SK-N-MC (cell line): Measurements from ENCODE around the gene PARP1.

ENCODE experiments used
- EZH2 ChIP-seq: fragments of 200-600 bp; sonication (generic); IDR thresholded peaks from one replicate; pipeline ENCODE4 v1.6.1; 2017; ENCODE audit warnings: antibody characterized with exemption
- POLR2AphosphoS5 ChIP-seq: IDR thresholded peaks from 2 replicates; pipeline ENCODE4 v1.6.1; 2012; ENCODE audit warnings: mild to moderate bottlenecking, low read depth, low read length, borderline replicate concordance

GRCh38 chr1:226428348-226428747 is 20.5 kb upstream of the PARP1 start:
- TF ChIP-seq EZH2, result no peak
- TF ChIP-seq POLR2AphosphoS5, result no peak
